ENCODE data around the gene DHX15.

The DHX15 gene

DNA sequence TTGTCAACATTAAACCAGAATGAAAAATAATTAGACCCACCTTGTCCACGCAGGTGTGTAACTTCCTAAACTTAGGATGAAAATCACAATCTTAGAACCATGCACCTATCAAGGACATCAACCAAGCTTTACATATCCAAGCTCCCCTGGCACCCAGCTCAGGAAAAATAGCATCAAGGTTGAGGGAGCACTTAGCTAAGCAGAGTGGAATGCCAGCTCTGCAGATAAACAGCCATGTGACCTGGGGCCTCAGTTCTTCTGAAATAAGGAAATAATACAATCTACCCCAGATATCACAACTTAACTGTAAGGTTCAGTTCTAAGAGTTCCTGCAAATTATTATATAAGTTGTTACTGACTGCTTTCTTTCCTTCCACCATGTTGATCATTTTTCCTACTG is 64.7 kb downstream of the DHX15 start:
- DNase-seq (ENCODE audit: extremely low spot score), result no peak
- TF ChIP-seq, protein P1, sequence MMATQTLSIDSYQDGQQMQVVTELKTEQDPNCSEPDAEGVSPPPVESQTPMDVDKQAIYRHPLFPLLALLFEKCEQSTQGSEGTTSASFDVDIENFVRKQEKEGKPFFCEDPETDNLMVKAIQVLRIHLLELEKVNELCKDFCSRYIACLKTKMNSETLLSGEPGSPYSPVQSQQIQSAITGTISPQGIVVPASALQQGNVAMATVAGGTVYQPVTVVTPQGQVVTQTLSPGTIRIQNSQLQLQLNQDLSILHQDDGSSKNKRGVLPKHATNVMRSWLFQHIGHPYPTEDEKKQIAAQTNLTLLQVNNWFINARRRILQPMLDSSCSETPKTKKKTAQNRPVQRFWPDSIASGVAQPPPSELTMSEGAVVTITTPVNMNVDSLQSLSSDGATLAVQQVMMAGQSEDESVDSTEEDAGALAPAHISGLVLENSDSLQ (IDR thresholded peaks at IDR 0.05), result no peak
- TF ChIP-seq SP1 (IDR thresholded peaks at IDR 0.05), result no peak
- TF ChIP-seq ELF4 (IDR thresholded peaks at IDR 0.05), result no peak
- TF ChIP-seq NFRKB (IDR thresholded peaks at IDR 0.05), result no peak
- TF ChIP-seq HDGF (IDR thresholded peaks at IDR 0.05; ENCODE audit: borderline replicate concordance), result no peak
- ChIA-PET CTCF (no interaction called here), POLR2A (no interaction called here)

DNA sequence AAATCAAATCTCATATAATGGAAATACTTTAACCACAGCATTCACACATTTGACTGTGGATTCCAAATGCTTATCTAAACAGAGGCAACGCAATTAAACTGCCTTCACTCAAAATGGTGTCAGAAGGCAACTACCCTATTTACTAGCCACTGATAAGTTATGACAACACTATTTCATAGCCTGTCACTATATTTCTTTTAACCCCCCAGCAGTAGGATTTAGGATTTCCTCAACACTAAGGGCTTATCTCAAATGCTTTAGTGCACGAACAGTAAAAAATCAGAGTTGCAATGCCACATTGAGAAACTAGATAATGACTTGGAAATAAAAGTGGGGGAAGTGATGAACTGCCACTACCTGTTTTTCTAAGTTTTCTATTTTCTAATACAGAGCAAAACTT is 66.7 kb downstream of the DHX15 start:
- POLR2A ChIA-PET, result no interaction called here
- CTCF ChIA-PET, result no interaction called here

DNA sequence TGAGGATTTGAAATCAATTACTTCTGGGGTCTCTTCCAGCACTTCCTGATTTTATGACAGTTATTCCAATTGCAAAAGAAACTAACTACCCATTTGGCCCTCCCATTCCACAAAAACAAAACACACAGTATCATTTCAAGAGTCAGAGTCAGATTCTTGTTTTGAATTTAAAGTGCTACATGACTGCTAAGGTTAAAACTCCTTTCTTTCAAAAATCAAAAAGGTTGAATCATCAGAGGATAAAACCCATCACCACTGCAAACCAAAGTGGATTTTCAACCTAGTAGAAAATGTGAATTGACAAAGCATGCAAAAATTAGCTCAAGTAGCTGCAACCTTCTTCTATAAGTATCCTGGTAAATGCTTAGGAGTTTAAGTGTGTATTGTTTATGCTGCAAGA is 67.4 kb downstream of the DHX15 start:
- ChIA-PET CTCF (no interaction called here), POLR2A (no interaction called here)
- TF ChIP-seq NFRKB (IDR thresholded peaks at IDR 0.05) (no peak), BHLHE40 (IDR thresholded peaks at IDR 0.05; ENCODE audit: borderline replicate concordance) (no peak)
- no peak for DNase-seq (ENCODE audit: extremely low spot score)

More for the DNA sequence above, 66.7 kb downstream of the DHX15 start:
- no peak for DNase-seq (ENCODE audit: extremely low spot score)
- TF ChIP-seq CTBP1 (IDR thresholded peaks at IDR 0.05; ENCODE audit: borderline replicate concordance) (no peak), FOXA1 (IDR thresholded peaks at IDR 0.05) (no peak), BHLHE40 (IDR thresholded peaks at IDR 0.05; ENCODE audit: borderline replicate concordance) (no peak)

DNA sequence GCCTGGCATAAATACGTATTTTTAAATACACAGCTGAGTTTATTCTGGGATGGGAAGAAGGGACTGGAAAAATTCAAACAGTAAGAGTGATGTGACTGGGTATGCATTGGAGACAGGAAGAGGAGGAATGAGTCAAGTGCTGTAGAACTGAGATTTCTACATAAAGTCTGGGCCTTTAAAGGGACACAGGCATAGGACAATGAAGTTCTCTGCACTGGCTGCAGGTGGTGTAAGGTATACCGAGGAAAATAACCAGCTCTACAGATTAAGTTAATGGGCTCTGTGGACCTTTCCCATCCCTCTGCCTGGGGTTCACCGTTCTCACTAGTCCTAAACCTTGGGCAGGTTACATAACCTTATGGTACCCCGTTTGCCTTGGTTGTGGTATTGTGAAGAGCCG is 68.7 kb downstream of the DHX15 start:
- ChIA-PET POLR2A (no interaction called here), CTCF (interaction anchor here (1.1 kb wide), 1 partner anchor 464 kb away, joined by 4 read pairs; no protein-coding TSS in a partner anchor)
- no peak for DNase-seq (ENCODE audit: extremely low spot score)

DNA sequence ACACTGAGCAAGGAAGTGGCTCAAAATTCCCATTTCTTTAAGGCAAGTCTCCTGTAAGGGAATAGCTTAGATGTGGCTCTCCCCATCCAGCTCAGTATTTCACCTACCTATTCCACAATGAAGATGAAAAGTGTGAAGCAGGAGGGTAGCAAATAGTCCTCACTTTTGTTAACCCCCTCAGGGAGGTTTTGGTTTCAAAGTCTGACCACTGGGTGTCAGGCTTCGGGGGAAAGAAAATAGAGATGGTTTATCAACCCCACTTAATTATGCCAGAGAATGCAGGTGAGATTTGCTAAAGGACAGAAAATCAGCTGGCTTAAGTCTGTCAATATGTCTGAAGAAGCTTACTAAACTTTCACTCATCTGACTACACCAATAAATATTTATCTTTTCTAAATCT is 69.5 kb downstream of the DHX15 start:
- CTCF ChIA-PET, result interaction anchor here (1.1 kb wide), 1 partner anchor 465 kb away, joined by 4 read pairs; no protein-coding TSS in a partner anchor
- POLR2A ChIA-PET, result interaction anchor here (0.6 kb wide), 1 partner anchor 43 kb away, joined by 3 read pairs; no protein-coding TSS in a partner anchor
- no peak for TF ChIP-seq FOXA1 (IDR thresholded peaks at IDR 0.05)
- no peak for TF ChIP-seq TARDBP (IDR thresholded peaks at IDR 0.05)
- TF ChIP-seq ARNT (IDR thresholded peaks at IDR 0.05), result no peak
- no peak for TF ChIP-seq HDGF (IDR thresholded peaks at IDR 0.05; ENCODE audit: borderline replicate concordance)
- no peak for TF ChIP-seq SP1 (IDR thresholded peaks at IDR 0.05)
- TF ChIP-seq L3MBTL2 (conservative IDR thresholded peaks at IDR 0.05), result no peak
- no peak for TF ChIP-seq ELF4 (IDR thresholded peaks at IDR 0.05)
- TF ChIP-seq, protein P1 (IDR thresholded peaks at IDR 0.05), result no peak
- no peak for TF ChIP-seq SUZ12 (IDR thresholded peaks at IDR 0.05)
- DNase-seq (ENCODE audit: extremely low spot score), result no peak

More for the DNA sequence above, 68.7 kb downstream of the DHX15 start:
- TF ChIP-seq, protein P1 (IDR thresholded peaks at IDR 0.05), result no peak
- TF ChIP-seq LEF1 (IDR thresholded peaks at IDR 0.05; ENCODE audit: borderline replicate concordance), result no peak

DNA sequence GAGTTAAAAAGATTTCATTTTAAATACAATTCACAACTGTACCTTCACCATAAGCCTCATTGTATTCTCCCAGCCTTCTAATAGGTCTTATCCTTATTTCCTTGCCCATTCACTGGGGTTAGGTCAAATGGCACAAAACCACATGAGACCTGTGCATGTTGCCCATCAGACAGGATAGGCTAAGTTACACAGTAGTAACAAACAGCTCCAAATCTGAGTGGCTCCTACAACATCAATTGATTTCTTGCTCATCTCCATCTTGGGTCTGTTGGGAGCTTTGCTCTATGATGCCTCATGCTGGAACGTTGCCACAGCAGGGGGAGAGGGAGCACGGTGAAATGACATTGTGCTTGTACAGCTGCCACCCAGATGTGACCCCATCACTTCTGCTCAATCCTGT is 70.6 kb downstream of the DHX15 start:
- CTCF ChIA-PET, result no interaction called here
- no peak for DNase-seq (ENCODE audit: extremely low spot score)
- TF ChIP-seq SP1 (IDR thresholded peaks at IDR 0.05) (no peak), ARNT (IDR thresholded peaks at IDR 0.05) (no peak), FOXK2 (IDR thresholded peaks at IDR 0.05) (no peak)
- POLR2A ChIA-PET, result no interaction called here

DNA sequence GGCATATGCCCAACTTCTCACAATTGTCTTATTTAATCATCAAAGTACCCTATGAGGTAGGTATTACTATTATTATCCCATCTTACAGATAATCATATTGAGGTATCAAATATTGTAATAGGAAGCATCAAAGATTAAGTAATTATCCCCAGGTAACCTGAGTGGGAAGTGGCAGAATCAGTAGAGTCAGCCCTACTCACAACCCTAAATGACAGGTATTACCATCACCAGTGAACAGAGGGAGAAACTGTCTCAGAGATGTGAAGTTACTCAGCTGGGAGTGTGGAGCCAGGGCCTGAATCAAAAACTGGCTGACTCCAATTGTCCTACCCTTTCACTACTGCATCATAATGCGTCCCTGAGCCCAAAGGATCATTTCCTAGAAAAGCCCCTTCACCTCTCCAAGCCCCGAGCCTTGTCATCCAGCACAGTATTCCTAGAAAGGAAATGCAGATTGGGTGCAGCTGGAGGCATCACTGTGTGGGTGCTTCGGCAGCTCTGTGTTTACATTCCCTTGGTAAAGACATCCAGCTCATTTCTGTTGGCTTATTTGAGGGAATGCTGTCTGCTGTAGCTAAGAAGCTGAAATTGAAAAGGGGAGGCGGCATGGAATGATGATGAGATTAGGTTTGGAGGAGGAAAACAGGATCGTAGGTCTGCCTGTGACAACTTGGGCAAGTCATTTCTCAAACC is 72.8 kb downstream of the DHX15 start:
- no peak for DNase-seq (ENCODE audit: extremely low spot score)
- ChIA-PET CTCF (no interaction called here), POLR2A (no interaction called here)
- no peak for TF ChIP-seq ELF4 (IDR thresholded peaks at IDR 0.05)
- no peak for TF ChIP-seq ZNF384 (IDR thresholded peaks at IDR 0.05)
- no peak for TF ChIP-seq FOXM1 (IDR thresholded peaks at IDR 0.05; ENCODE audit: borderline replicate concordance)
- TF ChIP-seq, protein P1 (IDR thresholded peaks at IDR 0.05), result no peak
- no peak for TF ChIP-seq L3MBTL2 (conservative IDR thresholded peaks at IDR 0.05)
- no peak for TF ChIP-seq SP1 (IDR thresholded peaks at IDR 0.05)
- TF ChIP-seq BHLHE40 (IDR thresholded peaks at IDR 0.05; ENCODE audit: borderline replicate concordance), result no peak
- no peak for TF ChIP-seq HDGF (IDR thresholded peaks at IDR 0.05; ENCODE audit: borderline replicate concordance)
- no peak for TF ChIP-seq NFRKB (IDR thresholded peaks at IDR 0.05)
- TF ChIP-seq TARDBP (IDR thresholded peaks at IDR 0.05), result no peak
- TF ChIP-seq LEF1 (IDR thresholded peaks at IDR 0.05; ENCODE audit: borderline replicate concordance), result no peak
- no peak for TF ChIP-seq FOXA1 (IDR thresholded peaks at IDR 0.05)
